ENCODE measurements around the gene EDIL3.

DNA sequence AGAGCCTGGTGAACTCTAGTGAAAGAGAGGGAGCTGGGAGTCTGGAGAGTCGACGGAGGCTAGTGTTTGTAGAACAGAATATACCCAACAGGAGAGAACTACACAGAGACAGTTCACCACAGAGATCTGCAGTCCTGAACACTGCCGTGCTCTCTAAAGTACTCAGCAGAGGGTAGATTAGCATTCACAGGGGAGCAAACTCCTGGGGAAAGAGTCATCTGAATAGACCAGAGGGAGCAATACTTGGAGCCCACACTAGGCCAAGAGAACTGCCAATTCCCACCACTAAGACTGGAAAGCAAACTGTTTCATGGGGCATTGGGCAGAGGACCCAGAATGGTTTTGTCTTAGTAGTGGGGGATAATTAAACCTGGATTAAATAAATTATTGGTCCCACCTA is 235.6 kb downstream of the EDIL3 start:
- TF ChIP-seq, protein P1, sequence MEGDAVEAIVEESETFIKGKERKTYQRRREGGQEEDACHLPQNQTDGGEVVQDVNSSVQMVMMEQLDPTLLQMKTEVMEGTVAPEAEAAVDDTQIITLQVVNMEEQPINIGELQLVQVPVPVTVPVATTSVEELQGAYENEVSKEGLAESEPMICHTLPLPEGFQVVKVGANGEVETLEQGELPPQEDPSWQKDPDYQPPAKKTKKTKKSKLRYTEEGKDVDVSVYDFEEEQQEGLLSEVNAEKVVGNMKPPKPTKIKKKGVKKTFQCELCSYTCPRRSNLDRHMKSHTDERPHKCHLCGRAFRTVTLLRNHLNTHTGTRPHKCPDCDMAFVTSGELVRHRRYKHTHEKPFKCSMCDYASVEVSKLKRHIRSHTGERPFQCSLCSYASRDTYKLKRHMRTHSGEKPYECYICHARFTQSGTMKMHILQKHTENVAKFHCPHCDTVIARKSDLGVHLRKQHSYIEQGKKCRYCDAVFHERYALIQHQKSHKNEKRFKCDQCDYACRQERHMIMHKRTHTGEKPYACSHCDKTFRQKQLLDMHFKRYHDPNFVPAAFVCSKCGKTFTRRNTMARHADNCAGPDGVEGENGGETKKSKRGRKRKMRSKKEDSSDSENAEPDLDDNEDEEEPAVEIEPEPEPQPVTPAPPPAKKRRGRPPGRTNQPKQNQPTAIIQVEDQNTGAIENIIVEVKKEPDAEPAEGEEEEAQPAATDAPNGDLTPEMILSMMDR (IDR thresholded peaks at IDR 0.05) = no peak
- no peak for TF ChIP-seq EZH2 (IDR thresholded peaks at IDR 0.05; ENCODE audit: borderline replicate concordance, insufficient read depth, low read depth, low read length, poor library complexity, severe bottlenecking)

Data from B cell (primary cell).